HepG2 (cell line): ENCODE measurements around the gene TMEM74B. TPM values are rescaled to one million over a fixed set of nuclear protein-coding genes. Genes with fewer than 3 reads are reported as not detected.
A peak's percentile ranks its signal among the peaks of the same experiment; 100 is the strongest.

Source experiments
- ATAC-seq: fragments of 200-7000 bp; cut with Tn5 transposase; 3 replicates; pipeline ENCODE4 v1.9.1; 2020; ENCODE audit warnings: mild to moderate bottlenecking, moderate library complexity
- BruUV-seq: library from RNA; stranded (reverse); fragments of 400-500 nt; replicated peaks from 2 replicates; lab custom pipeline; 2021; lab: Mats Ljungman, UMichigan
- CTCF ChIA-PET: fragments of 300-600 bp; formaldehyde crosslinking; extraction: SDS; loops from one replicate; lab custom pipeline; 2021; ENCODE audit warnings: low total read pairs, inconsistent platforms, low intra/inter-chr PET ratio; lab: Yijun Ruan, JAX
- POLR2A ChIA-PET: fragments of 350-600 bp; sonication (Branson Sonifier 250); formaldehyde crosslinking; loops from one replicate; lab custom pipeline; 2020; ENCODE audit warnings: antibody characterized with exemption, inconsistent platforms; lab: Yijun Ruan, JAX
- DNase-seq: peaks from one replicate; pipeline ENCODE4 v3.0.0-alpha.2; 2015; ENCODE audit warnings: low spot score
- FAIRE-seq: peaks from 3 replicates; lab custom pipeline; 2011; peaks lifted over from hg19 to GRCh38; lab: Jason Lieb, UNC
- H2AFZ ChIP-seq: one replicate; pipeline ENCODE4 v1.6.1; 2011; ENCODE audit warnings: low read length, inconsistent platforms
- H3K27ac ChIP-seq: fragments of 300-600 bp; 3 replicates; pipeline ENCODE4 v1.8.0; 2011; ENCODE audit warnings: mixed run types, mild to moderate bottlenecking, mixed read lengths, low read length, inconsistent platforms; ENCODE audit not compliant: insufficient read depth; ENCODE audit errors: extremely low read length
- H3K27me3 ChIP-seq, 2 experiments: fragments of 200-600 bp in 1 of 2; 2 replicates in 1 of 2; 3 replicates in 1 of 2; pipeline versions ENCODE4 v1.6.0 to v1.8.0; 2011; ENCODE audit warnings: low read length in 2 of 2, mild to moderate bottlenecking in 2 of 2, moderate library complexity in 2 of 2, inconsistent platforms in 1 of 2; ENCODE audit not compliant: insufficient read depth in 2 of 2, control insufficient read depth in 1 of 2
- H3K36me3 ChIP-seq, 2 experiments: fragments of 200-600 bp in 1 of 2; replicated peaks in 1 of 2; 2 replicates in 1 of 2; 3 replicates in 1 of 2; pipeline versions ENCODE4 v1.5.1 to v1.8.0; 2011; ENCODE audit warnings: low read length in 2 of 2, inconsistent platforms in 1 of 2; ENCODE audit not compliant: insufficient read depth in 2 of 2, control insufficient read depth in 1 of 2
- H3K4me1 ChIP-seq: 2 replicates; pipeline ENCODE4 v1.5.1; 2012; ENCODE audit warnings: low read length, inconsistent platforms; ENCODE audit not compliant: insufficient read depth
- H3K4me2 ChIP-seq: 2 replicates; pipeline ENCODE4 v1.6.0; 2011; ENCODE audit warnings: low read depth, low read length, inconsistent platforms
- H3K4me3 ChIP-seq, 3 experiments: fragments of 200-600 bp in 1 of 3; sonication (generic), shearing (Covaris generic) in 1 of 3; replicated peaks in 1 of 3; 2 replicates each; pipeline ENCODE4 v1.5.1; 2011 to 2016; ENCODE audit warnings: low read length in 3 of 3, inconsistent platforms in 2 of 3, low read depth in 2 of 3, mild to moderate bottlenecking in 2 of 3, control low read depth in 1 of 3, mixed read lengths in 1 of 3; ENCODE audit not compliant: insufficient read depth in 1 of 3
- H3K79me2 ChIP-seq: one replicate; pipeline ENCODE4 v1.6.1; 2011; ENCODE audit warnings: low read length, inconsistent platforms; ENCODE audit not compliant: insufficient read depth
- H3K9ac ChIP-seq: 2 replicates; pipeline ENCODE4 v1.6.0; 2011; ENCODE audit warnings: mild to moderate bottlenecking, low read depth, low read length, inconsistent platforms; ENCODE audit not compliant: insufficient read depth
- H3K9me3 ChIP-seq: 2 replicates; pipeline ENCODE4 v1.5.1; 2012; ENCODE audit warnings: mild to moderate bottlenecking, low read length
- H4K20me1 ChIP-seq: 2 replicates; pipeline ENCODE4 v1.6.0; 2011; ENCODE audit warnings: inconsistent platforms, mild to moderate bottlenecking, low read length, moderate library complexity; ENCODE audit not compliant: insufficient read depth
- AKNA ChIP-seq: sonication (generic); formaldehyde crosslinking; IDR thresholded peaks from 2 replicates; pipeline ENCODE4 v1.4.0; 2020; ENCODE audit warnings: missing genetic modification reagents, borderline replicate concordance
- ARHGAP35 ChIP-seq: sonication (generic); formaldehyde crosslinking; IDR thresholded peaks from 2 replicates; pipeline ENCODE4 v1.9.0; 2022; ENCODE audit warnings: mild to moderate bottlenecking, inconsistent platforms, moderate library complexity, missing genetic modification reagents, borderline replicate concordance
- ATF7-NPFF ChIP-seq: sonication (generic); formaldehyde crosslinking; IDR thresholded peaks from 2 replicates; pipeline ENCODE4 v1.8.1; 2023; ENCODE audit warnings: mild to moderate bottlenecking, low read depth, missing genetic modification reagents, moderate library complexity
- CAMTA2 ChIP-seq: sonication (generic); formaldehyde crosslinking; IDR thresholded peaks from 2 replicates; pipeline ENCODE4 v1.4.0; 2020; ENCODE audit warnings: mild to moderate bottlenecking, missing genetic modification reagents, borderline replicate concordance
- E2F5 ChIP-seq: sonication (generic); formaldehyde crosslinking; conservative IDR thresholded peaks from 2 replicates; pipeline ENCODE4 v1.4.0; 2020; ENCODE audit warnings: missing genetic modification reagents
- EP300 ChIP-seq, 3 experiments: sonication (generic) in 1 of 3; formaldehyde crosslinking in 1 of 3; IDR thresholded peaks; 2 replicates each; pipeline versions ENCODE4 v1.5.1 to v1.6.1; 2011 to 2020; ENCODE audit warnings: low read depth in 2 of 3, low read length in 2 of 3, borderline replicate concordance in 1 of 3, improper control_type of control experiment in 1 of 3, mild to moderate bottlenecking in 1 of 3, missing genetic modification reagents in 1 of 3, moderate library complexity in 1 of 3
- NR2C2 ChIP-seq: sonication (generic); formaldehyde crosslinking; IDR thresholded peaks from 2 replicates; pipeline ENCODE4 v1.4.0; 2020; ENCODE audit warnings: missing genetic modification reagents, mild to moderate bottlenecking, moderate library complexity, borderline replicate concordance
- POGZ ChIP-seq: sonication (generic); formaldehyde crosslinking; IDR thresholded peaks from 2 replicates; pipeline ENCODE4 v1.4.0; 2020; ENCODE audit warnings: mild to moderate bottlenecking, missing genetic modification reagents
- POLR2AphosphoS2 ChIP-seq: IDR thresholded peaks from 2 replicates; pipeline ENCODE4 v1.6.1; 2011; ENCODE audit warnings: low read depth, low read length, improper control_type of control experiment
- TAF1 ChIP-seq: sonication (generic); formaldehyde crosslinking; IDR thresholded peaks from 2 replicates; pipeline ENCODE4 v1.4.0; 2020; ENCODE audit warnings: missing genetic modification reagents
- ZBTB38 ChIP-seq: sonication (generic); formaldehyde crosslinking; IDR thresholded peaks from 2 replicates; pipeline ENCODE4 v1.5.1; 2020; ENCODE audit warnings: mild to moderate bottlenecking, missing genetic modification reagents
- ZGPAT ChIP-seq: IDR thresholded peaks from 2 replicates; pipeline ENCODE4 v1.6.1; 2016; ENCODE audit warnings: mild to moderate bottlenecking
- ZNF615 ChIP-seq: sonication (generic); formaldehyde crosslinking; IDR thresholded peaks from 2 replicates; pipeline ENCODE4 v1.5.0; 2020; ENCODE audit warnings: mild to moderate bottlenecking, missing genetic modification reagents, borderline replicate concordance
- WGBS: methylation state at CpG from one replicate; pipeline ENCODE4 v1.1.6; 2017; ENCODE audit warnings: low lambda C conversion rate; 5-methylcytosine and 5-hydroxymethylcytosine counted together
- in situ Hi-C: cut with HindIII; loops from 2 replicates; pipeline ENCODE4 v1.10.0; 2017; ENCODE audit warnings: low pct_unique_long_range_greater_than_20kb; ENCODE audit not compliant: extremely low pct_ligation_motif_present
- intact Hi-C: fragments of 100-400 bp; cut with micrococcal nuclease; formaldehyde crosslinking; loops from one replicate; pipeline ENCODE4 v1.10.0; 2022; ENCODE audit not compliant: unreplicated experiment
- polyA plus RNA-seq, 8 experiments: library from polyadenylated mRNA; depleted of rRNA in 3 of 8; stranded (reverse) in 7 of 8; unstranded in 1 of 8; fragments of >200 nt; fragmentation: Illumina TruSeq in 4 of 8; extraction: Trizol in 4 of 8; gene quantifications; 2 replicates each; pipeline versions ENCODE4 v1.2.1 to v1.2.3, GENCODE V29; 2011 to 2016; ENCODE audit warnings: low read depth in 4 of 8, missing spikeins in 1 of 8, mixed read lengths in 1 of 8; ENCODE audit not compliant: insufficient read depth in 1 of 8
- total RNA-seq, 5 experiments: library from RNA; depleted of rRNA; stranded (reverse); fragments of >200 nt; fragmentation: Illumina TruSeq; extraction: Trizol; gene quantifications; 2 replicates each; pipeline ENCODE4 v1.2.3, GENCODE V29; 2016; ENCODE audit warnings: low read depth in 1 of 5

Gene TMEM74B
- total and polyA plus RNA-seq, 2 of the 13 experiments (the other 11 are each of a cell fraction or from before 2014, with no cell fraction given): 4.7 to 18.4 TPM

GRCh38 chr20:1165941-1166340 lies 18.8 kb downstream of the TMEM74B start:
- no peak for DNase-seq
- ChIA-PET CTCF (no interaction called here), POLR2A (no interaction called here)
- H4K20me1 ChIP-seq: peaks cover 2% of the 10 kb centered on the region; the same call in 1 of the 2 replicates
- H3K36me3 ChIP-seq: peaks cover 68 to 92% of the 10 kb centered on the region in 2 experiments
- no peak overlapping the region for H2AFZ ChIP-seq
- intact Hi-C loops (no loop called here), in situ Hi-C loops (no loop called here)
- ATAC-seq: peak; percentile 57
- WGBS: 78% methylated on average over 9 of the region's 9 CpGs
- no TSS peak for BruUV-seq
- no peak overlapping the region for H3K4me3 ChIP-seq
- H3K27me3 ChIP-seq: no peaks in the 10 kb centered on the region
- no peak overlapping the region for H3K9ac ChIP-seq
- no peaks in the 10 kb centered on the region for H3K79me2 ChIP-seq
- H3K27ac ChIP-seq: peak overlapping the region; percentile 40
- H3K4me1 ChIP-seq: peaks cover 16% of the 10 kb centered on the region
- FAIRE-seq: no peak
- H3K4me2 ChIP-seq: no peak overlapping the region
- no peaks in the 10 kb centered on the region for H3K9me3 ChIP-seq
- no peak for TF ChIP-seq ATF7-NPFF (CRISPR knock-in tag)
- no peak for TF ChIP-seq ZNF615
- peak; percentile 84 for TF ChIP-seq NR2C2
- TF ChIP-seq AKNA (CRISPR knock-in tag): no peak
- TF ChIP-seq ARHGAP35 (CRISPR knock-in tag): no peak
- TF ChIP-seq TAF1 (CRISPR knock-in tag): no peak
- TF ChIP-seq POGZ: peak; percentile 53; the same call in 1 of the 2 replicates
- peak; percentile 49; the same call in 1 of the 2 replicates for TF ChIP-seq POLR2AphosphoS2
- TF ChIP-seq CAMTA2 (CRISPR knock-in tag): no peak
- TF ChIP-seq E2F5: no peak
- TF ChIP-seq EP300 (IDR thresholded peaks at IDR 0.05; ENCODE audit: low read depth in 2 of 2, low read length in 2 of 2): peak in 1 of 2 experiments; percentile 65; a peak in 2 of 4 replicates
- TF ChIP-seq EP300 (CRISPR knock-in tag; IDR thresholded peaks at IDR 0.05; ENCODE audit: borderline replicate concordance): no peak
- no peak for TF ChIP-seq ZGPAT
- TF ChIP-seq ZBTB38: peak; percentile 56
